Progenitor cell of endocrine pancreas (in vitro differentiated cells): ENCODE data around the gene GALNT2. TPM values are rescaled to one million over a fixed set of nuclear protein-coding genes. Genes with fewer than 3 reads are reported as not detected.

Experiments used
- DNase-seq: peaks from one replicate; pipeline ENCODE4 v3.0.0; 2021; ENCODE audit warnings: low spot score; ENCODE audit not compliant: unreplicated experiment
- H3K27ac Mint-ChIP-seq: 2 replicates; pipeline ENCODE4 v1.8.0; 2021; ENCODE audit warnings: mild to moderate bottlenecking, moderate library complexity, mixed read lengths
- H3K27me3 Mint-ChIP-seq: 2 replicates; pipeline ENCODE4 v1.8.0; 2021; ENCODE audit warnings: mixed read lengths
- H3K36me3 Mint-ChIP-seq: 2 replicates; pipeline ENCODE4 v1.8.0; 2022; ENCODE audit warnings: mixed read lengths; ENCODE audit not compliant: insufficient read depth
- H3K4me1 Mint-ChIP-seq: 2 replicates; pipeline ENCODE4 v1.8.0; 2021; ENCODE audit warnings: low read depth, mixed read lengths
- H3K4me3 Mint-ChIP-seq: 2 replicates; pipeline ENCODE4 v1.8.0; 2021; ENCODE audit warnings: low read depth, mild to moderate bottlenecking, moderate library complexity, mixed read lengths
- H3K9me3 Mint-ChIP-seq: 2 replicates; pipeline ENCODE4 v1.8.0; 2021; ENCODE audit warnings: low read depth, mixed read lengths
- total RNA-seq: library from RNA; stranded (reverse); gene quantifications from 2 replicates; pipeline ENCODE4 v1.2.1, GENCODE V29; 2021
- TF ChIP-seq, protein P1 (sequence below): fragments of 200-600 bp; sonication (generic); IDR thresholded peaks from one replicate; pipeline ENCODE4 v1.5.0; 2021; ENCODE audit warnings: antibody characterized with exemption, mild to moderate bottlenecking; ENCODE audit not compliant: unreplicated experiment

Gene GALNT2
- total RNA-seq, 1 donor from 2014 or later: 95.2 TPM

GRCh38 chr1:230125640-230126528 lies 58.8 kb downstream of the GALNT2 start:
- H3K4me1 Mint-ChIP-seq: peaks cover 15% of the 10 kb centered on the region
- H3K36me3 Mint-ChIP-seq: peaks cover under 1% of the 10 kb centered on the region
- DNase-seq: no peak
- H3K9me3 Mint-ChIP-seq: no peaks in the 10 kb centered on the region
- no peaks in the 10 kb centered on the region for H3K27me3 Mint-ChIP-seq
- TF ChIP-seq, protein P1, sequence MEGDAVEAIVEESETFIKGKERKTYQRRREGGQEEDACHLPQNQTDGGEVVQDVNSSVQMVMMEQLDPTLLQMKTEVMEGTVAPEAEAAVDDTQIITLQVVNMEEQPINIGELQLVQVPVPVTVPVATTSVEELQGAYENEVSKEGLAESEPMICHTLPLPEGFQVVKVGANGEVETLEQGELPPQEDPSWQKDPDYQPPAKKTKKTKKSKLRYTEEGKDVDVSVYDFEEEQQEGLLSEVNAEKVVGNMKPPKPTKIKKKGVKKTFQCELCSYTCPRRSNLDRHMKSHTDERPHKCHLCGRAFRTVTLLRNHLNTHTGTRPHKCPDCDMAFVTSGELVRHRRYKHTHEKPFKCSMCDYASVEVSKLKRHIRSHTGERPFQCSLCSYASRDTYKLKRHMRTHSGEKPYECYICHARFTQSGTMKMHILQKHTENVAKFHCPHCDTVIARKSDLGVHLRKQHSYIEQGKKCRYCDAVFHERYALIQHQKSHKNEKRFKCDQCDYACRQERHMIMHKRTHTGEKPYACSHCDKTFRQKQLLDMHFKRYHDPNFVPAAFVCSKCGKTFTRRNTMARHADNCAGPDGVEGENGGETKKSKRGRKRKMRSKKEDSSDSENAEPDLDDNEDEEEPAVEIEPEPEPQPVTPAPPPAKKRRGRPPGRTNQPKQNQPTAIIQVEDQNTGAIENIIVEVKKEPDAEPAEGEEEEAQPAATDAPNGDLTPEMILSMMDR: no peak
- H3K4me3 Mint-ChIP-seq: no peak overlapping the region
- H3K27ac Mint-ChIP-seq: peak overlapping the region; percentile 8

GRCh38 chr1:230126529-230127104 lies 59.6 kb downstream of the GALNT2 start:
- Mint-ChIP-seq H3K4me3 (no peak overlapping the region), H3K4me1 (peaks cover 20% of the 10 kb centered on the region), H3K9me3 (no peaks in the 10 kb centered on the region), H3K36me3 (no peaks in the 10 kb centered on the region), H3K27ac (no peak overlapping the region), H3K27me3 (no peaks in the 10 kb centered on the region)
- TF ChIP-seq, protein P1: no peak
- no peak for DNase-seq

- H3K4me3 Mint-ChIP-seq: no peak overlapping the region
- H3K4me1 Mint-ChIP-seq: peaks cover 20% of the 10 kb centered on the region
- no peaks in the 10 kb centered on the region for H3K36me3 Mint-ChIP-seq
- H3K9me3 Mint-ChIP-seq: no peaks in the 10 kb centered on the region
- DNase-seq: no peak
- TF ChIP-seq, protein P1: no peak
- no peaks in the 10 kb centered on the region for H3K27me3 Mint-ChIP-seq
- H3K27ac Mint-ChIP-seq: peak overlapping the region; percentile 26
Observed at GRCh38 chr1:230127105-230128054, 60.3 kb downstream of the GALNT2 start.

- Mint-ChIP-seq H3K4me3 (no peak overlapping the region), H3K27me3 (no peaks in the 10 kb centered on the region), H3K9me3 (no peaks in the 10 kb centered on the region), H3K36me3 (no peaks in the 10 kb centered on the region), H3K4me1 (peaks cover 20% of the 10 kb centered on the region), H3K27ac (no peak overlapping the region)
- TF ChIP-seq, protein P1: no peak
- no peak for DNase-seq
Observed at GRCh38 chr1:230128569-230129285, 61.7 kb downstream of the GALNT2 start.
